HuH-7 (cell line): Measurements from ENCODE around the gene PPFIA4.
A peak's percentile ranks its signal among the peaks of the same experiment; 100 is the strongest.
"Not testable (repeated sequence)": the region's sequence is repeated elsewhere in the genome, so short reads cannot be mapped to it uniquely, and the experiment has no call there.

Experiments used
- DNase-seq: peaks from one replicate; pipeline ENCODE4 v3.0.0; 2011; ENCODE audit warnings: low spot score

Gene PPFIA4

GRCh38 chr1:203026031-203026665 lies at the start of gene PPFIA4:
Gene PPFIA4, plus strand, starts transcription at chr1:203026491. Its CDS starts 12,518 bp downstream, at chr1:203039009.
- DNase-seq, result peak; percentile 90

- no peak for DNase-seq
Observed at GRCh38 chr1:202976633-202977032, 49.7 kb upstream of the PPFIA4 start.

GRCh38 chr1:202979459-202979858 lies 46.8 kb upstream of the PPFIA4 start:
- DNase-seq, result no peak

GRCh38 chr1:202981939-202982338 lies 44.4 kb upstream of the PPFIA4 start:
- DNase-seq, result no peak

- DNase-seq, result no peak
Observed at GRCh38 chr1:202982715-202983430, 43.4 kb upstream of the PPFIA4 start.

- not testable (repeated sequence) for DNase-seq
Observed at GRCh38 chr1:202986120-202986519, 40.2 kb upstream of the PPFIA4 start.

- no peak for DNase-seq
Observed at GRCh38 chr1:202987255-202987654, 39.0 kb upstream of the PPFIA4 start.

GRCh38 chr1:202987922-202988583 lies 38.2 kb upstream of the PPFIA4 start:
- no peak for DNase-seq

- DNase-seq, result no peak
Observed at GRCh38 chr1:202989879-202990278, 36.4 kb upstream of the PPFIA4 start.

GRCh38 chr1:202991112-202991511 lies 35.2 kb upstream of the PPFIA4 start:
- no peak for DNase-seq

- DNase-seq, result no peak
Observed at GRCh38 chr1:202994756-202995155, 31.5 kb upstream of the PPFIA4 start.

- no peak for DNase-seq
Observed at GRCh38 chr1:202998836-202999750, 27.2 kb upstream of the PPFIA4 start.

GRCh38 chr1:203000217-203000944 lies 25.9 kb upstream of the PPFIA4 start:
- DNase-seq, result no peak

GRCh38 chr1:203001986-203002385 lies 24.3 kb upstream of the PPFIA4 start:
- DNase-seq, result no peak

- no peak for DNase-seq
Observed at GRCh38 chr1:203002951-203003350, 23.3 kb upstream of the PPFIA4 start.

GRCh38 chr1:203005395-203006142 lies 20.7 kb upstream of the PPFIA4 start:
- DNase-seq, result not testable (repeated sequence)

GRCh38 chr1:203006948-203007871 lies 19.1 kb upstream of the PPFIA4 start, which contains the start of gene TMEM183A:
Gene TMEM183A, plus strand, starts transcription at chr1:203007374. Its CDS starts 92 bp downstream, at chr1:203007466.
- DNase-seq, result peak; percentile 89

- no peak for DNase-seq
Observed at GRCh38 chr1:203009185-203009584, 17.1 kb upstream of the PPFIA4 start.

- DNase-seq, result no peak
Observed at GRCh38 chr1:203011582-203011981, 14.7 kb upstream of the PPFIA4 start.
